ENCODE results near the gene PRB3.

The PRB3 gene

DNA sequence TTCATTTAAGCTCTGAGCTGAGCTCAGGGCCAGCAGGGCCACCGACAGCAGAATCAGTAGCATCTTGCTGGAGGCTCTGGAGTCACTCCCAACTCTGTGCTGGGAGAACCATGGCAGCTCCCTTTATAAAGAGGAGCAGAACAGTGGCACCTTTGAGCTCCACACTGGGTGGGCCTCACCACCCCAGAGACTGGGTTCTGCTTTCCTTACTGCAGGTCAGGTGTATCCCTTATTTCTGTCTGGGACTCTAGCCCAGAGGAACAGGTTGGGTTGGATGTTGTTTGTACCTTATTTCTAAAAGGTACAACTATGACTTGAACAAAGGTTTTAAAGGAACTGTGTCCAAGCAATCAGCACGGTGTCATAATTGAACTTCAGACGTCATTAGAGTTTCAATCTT lies at the start of gene PRB3:
TSS of gene PRB3 (minus strand) at position 101 of the 400 bp plus-strand sequence. CDS start at position 63, 38 bp downstream.
- no peak for DNase-seq (ENCODE audit: low read depth)

DNA sequence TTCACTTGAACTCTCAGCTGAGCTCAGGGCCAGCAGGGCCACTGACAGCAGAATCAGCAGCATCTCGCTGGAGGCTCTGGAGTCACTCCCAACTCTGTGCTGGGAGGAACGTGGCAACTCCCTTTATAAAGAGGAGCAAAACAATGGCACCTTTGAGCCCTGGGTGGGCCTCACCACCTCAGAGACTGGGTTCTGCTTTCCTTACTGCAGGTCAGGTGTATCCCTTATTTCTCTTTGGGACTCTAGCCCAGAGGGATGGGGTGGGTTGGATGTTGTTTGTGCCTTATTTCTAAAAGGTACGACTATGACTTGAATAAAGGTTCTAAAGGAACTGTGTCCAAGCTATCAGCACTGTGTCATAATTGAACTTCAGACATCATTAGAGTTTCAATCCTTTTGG lies 40.8 kb upstream of the PRB3 start, which contains the start of gene PRB4:
TSS of gene PRB4 (minus strand) at position 101 of the 400 bp plus-strand sequence. CDS start at position 63, 38 bp downstream.
- DNase-seq (ENCODE audit: low read depth), result no peak

DNA sequence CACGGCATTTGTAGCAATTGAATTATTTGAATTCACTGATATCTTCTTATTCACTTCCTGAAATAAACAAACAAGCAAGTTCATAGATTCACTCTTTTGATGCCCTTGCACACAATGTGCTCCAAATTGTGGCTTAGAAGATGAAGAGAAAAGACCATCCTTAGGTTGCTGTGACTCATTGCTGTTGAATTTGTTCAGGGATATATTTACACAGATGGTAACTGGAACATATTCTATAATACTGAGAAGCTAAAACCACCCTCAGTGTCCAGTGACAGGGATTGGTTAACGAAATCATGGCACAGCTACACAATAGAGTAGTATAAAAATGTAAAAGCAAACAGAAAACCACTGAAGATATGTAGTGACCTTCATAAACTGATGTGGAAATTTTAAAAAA lies 37.6 kb upstream of the PRB3 start:
- no peak for DNase-seq (ENCODE audit: low read depth)

DNA sequence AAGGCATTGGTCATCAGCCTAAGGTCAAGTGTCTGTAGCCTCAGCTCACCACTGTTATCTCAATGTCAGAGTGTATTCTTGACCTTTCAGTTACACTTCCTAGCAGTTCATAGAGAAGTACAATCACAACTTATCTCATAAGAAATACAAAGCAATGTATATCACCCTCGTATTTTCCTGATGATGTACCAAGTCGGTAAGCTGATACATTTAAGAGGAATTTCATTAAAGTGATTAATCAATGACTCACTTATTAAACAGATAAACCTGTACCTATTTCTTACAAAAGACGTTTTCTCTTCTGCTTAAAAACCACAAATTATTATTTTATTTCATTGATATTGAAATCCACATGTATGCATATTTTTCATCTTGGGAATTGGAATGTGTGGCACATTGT lies 3.9 kb upstream of the PRB3 start:
- DNase-seq (ENCODE audit: low read depth), result no peak

DNA sequence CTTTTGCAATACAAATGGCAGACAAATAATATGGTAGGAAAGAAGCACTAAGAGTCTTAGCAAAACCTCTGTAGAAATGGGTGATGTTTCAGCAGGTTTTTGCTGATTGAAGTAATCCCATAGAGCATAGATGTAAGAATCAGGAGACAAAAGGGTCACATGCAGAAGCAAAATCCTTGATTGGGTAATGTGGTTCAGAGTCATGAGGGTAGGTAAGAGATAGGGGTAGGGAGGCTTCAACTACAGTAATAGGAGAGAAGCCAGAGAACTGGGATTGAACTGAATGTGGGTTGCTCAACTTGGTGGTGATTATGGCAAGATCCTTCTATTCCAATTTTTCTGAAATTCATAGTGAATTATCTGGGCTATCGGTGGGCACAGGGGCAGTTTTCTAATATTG lies 5.0 kb downstream of the PRB3 start:
- DNase-seq (ENCODE audit: low read depth), result no peak

DNA sequence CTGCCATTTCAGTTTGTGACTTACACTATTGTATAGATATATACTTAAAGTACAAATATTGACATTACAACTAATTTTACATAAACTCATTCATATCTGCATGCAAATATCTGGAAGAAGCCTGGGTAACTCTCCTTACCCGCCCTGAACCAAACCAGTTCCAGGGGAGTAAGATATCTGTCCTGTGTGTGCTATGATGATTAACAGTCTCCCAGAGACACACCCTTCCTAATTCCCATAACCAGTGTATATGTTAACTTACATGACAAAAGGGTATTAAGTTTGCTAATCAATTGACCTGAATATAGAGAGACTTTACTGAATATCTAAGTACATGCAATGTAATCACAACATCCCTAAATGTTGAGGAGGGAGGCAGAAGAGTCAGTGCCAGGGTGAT lies 23.0 kb downstream of the PRB3 start:
- DNase-seq (ENCODE audit: low read depth), result no peak

DNA sequence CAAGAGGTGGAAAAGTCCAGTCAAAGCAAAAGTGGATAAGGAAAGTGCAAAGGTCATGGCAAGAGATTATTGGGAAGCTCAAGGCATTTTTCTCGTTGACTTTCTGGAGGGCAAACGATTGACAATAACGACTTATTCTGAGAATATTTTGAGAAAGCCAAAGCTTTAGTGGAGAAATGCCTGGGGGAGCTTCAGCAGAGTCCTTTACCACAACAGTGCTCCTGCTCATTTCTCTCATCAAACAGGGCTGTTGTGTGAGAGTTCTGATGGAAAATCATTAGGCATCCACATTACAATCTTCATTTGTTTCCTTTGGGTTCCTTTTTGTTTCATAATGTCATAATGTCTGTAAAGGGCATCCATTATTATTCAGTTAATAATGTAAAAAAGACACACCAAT lies 26.9 kb downstream of the PRB3 start:
- DNase-seq (ENCODE audit: low read depth), result no peak

DNA sequence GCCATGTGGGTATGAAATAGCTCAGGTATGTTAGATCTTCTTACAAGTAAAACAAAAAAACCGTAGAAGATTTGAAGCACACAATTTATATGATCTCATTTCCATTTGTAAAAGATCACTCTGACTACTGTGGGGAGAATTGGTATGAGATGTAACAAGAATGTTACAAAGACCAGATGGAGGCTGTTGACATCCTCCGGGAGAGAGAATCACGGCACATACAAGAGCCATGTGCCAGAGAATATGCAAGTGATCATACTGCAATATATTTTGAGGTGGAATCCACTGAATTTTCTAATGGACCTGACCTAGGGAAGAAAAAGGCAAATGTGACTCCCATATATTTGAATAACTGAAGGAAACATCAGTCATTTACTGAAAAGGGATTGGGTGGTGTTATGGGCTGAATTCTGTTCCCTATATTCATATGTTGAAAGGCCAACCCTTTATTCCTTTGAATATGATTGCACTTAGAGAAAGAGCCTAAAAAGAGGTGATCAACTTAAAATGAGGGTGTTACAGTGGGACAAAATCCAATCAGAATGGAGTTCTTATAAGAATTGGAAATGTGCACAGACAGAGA lies 29.1 kb downstream of the PRB3 start:
- DNase-seq (ENCODE audit: low read depth), result no peak

DNA sequence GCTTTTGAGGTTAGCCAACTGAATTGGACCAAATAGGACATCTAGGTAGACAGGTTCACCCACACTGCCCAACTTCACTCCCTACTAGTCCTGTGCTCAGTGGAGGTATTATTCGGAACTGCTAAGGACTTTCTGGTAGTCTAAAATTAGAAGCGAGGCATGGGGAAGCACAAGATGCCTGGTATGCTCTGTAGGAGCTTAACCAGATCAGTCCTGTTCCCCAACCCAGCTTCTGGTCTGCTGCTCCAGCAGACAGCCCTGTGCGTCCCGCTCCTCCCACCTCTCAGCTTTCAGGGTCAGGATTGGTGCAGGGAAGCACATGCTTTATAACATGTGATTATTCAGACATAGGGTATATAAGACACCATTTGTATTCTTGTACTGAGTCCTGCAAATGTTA lies 31.2 kb downstream of the PRB3 start:
- DNase-seq (ENCODE audit: low read depth), result no peak

DNA sequence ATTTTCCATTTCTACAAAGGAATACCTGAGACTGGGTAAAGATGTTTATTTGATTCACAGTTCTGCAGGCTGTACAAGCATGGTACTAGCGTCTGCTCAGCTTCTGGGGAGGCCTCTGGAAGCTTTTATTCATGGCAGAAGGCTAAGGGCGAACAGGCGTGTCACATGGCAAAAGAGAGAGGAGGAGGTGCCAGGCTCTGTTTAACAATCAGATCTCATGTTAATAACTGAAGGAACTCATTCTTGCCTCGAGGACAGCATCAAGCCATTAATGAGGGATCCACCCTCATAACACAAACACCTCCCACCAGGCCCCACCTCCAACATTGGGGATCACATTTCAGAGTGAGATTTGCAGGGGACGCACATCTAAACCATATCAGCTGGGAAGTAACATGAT lies 36.0 kb downstream of the PRB3 start:
- no peak for DNase-seq (ENCODE audit: low read depth)

DNA sequence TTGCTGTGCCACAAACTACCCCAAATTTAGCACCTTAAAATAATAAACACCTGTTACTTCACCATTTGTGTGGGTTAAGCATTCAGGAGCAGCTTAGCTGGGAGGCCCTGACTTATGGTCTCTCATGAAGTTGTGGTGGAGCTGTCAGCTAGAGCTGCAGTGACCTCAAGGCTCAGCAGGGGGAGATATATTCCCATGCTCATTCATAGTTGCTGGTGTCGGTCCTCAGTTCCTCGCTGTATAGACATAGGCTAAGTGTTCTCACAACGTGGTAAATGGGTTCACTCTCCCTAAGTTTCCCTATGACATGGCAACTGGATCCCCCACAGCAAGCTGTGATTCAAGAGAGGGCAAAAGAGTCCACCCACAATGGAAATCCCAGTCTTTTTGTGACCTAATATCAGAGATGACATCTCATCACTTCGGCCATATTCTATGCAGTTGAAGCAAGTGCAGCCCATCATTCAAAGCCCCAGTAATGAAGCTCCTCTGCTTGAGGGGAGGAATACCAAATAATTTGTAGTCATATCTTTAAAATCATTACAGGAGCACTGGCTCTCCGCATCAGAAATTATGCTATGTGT lies 41.1 kb downstream of the PRB3 start:
- DNase-seq (ENCODE audit: low read depth), result peak; percentile 2

DNA sequence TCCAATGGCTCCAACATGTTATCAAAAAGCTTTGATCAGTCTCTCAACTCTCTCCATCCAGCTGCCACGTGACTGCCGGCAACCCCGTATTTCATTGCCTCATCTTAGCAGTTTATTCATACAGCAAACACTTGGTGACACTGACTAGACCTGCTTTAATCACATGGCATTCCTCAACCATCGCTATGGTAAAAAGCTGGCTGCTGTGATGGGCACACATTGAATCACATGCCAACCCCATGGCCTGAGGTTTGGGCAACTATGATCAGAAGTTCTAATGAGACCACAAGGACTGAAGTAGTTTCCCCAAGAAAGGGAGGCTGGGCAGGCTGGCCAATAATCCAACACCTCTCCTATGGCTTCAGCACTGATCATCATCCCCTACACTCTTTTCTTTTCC lies 42.1 kb downstream of the PRB3 start:
- DNase-seq (ENCODE audit: low read depth), result no peak

Data from fibroblast of the conjunctiva (primary cell).